GM19351 (cell line): ENCODE measurements around the gene FCHO1.
"Not testable (repeated sequence)": the region's sequence is repeated elsewhere in the genome, so short reads cannot be mapped to it uniquely, and the experiment has no call there.

ENCODE experiments used
- ATAC-seq: cut with Tn5 transposase; IDR thresholded peaks from one replicate; pipeline ENCODE4 v1.9.1; 2021; ENCODE audit warnings: mild to moderate bottlenecking, moderate library complexity; ENCODE audit not compliant: unreplicated experiment

The FCHO1 gene

GRCh38 chr19:17790059-17790780 is 38.9 kb downstream of the FCHO1 start:
- no peak for ATAC-seq

- ATAC-seq, result no peak
Measured at GRCh38 chr19:17794412-17794730, 43.1 kb downstream of the FCHO1 start.

GRCh38 chr19:17794731-17795494 is 43.6 kb downstream of the FCHO1 start, which contains the start of gene B3GNT3:
B3GNT3 (plus strand) TSS chr19:17795138; CDS start chr19:17807808, 12,670 bp downstream.
- ATAC-seq, result no peak

GRCh38 chr19:17795495-17795856 is 44.2 kb downstream of the FCHO1 start:
- no peak for ATAC-seq

- ATAC-seq, result no peak
Measured at GRCh38 chr19:17796013-17796837, 44.9 kb downstream of the FCHO1 start.

- ATAC-seq, result no peak
Measured at GRCh38 chr19:17796838-17797423, 45.7 kb downstream of the FCHO1 start.

- no peak for ATAC-seq
Measured at GRCh38 chr19:17797424-17798201, 46.3 kb downstream of the FCHO1 start.

GRCh38 chr19:17798599-17798998 is 47.3 kb downstream of the FCHO1 start:
- ATAC-seq, result not testable (repeated sequence)

GRCh38 chr19:17802137-17802858 is 51.0 kb downstream of the FCHO1 start:
- ATAC-seq, result no peak

- no peak for ATAC-seq
Measured at GRCh38 chr19:17803264-17803896, 52.1 kb downstream of the FCHO1 start.

- no peak for ATAC-seq
Measured at GRCh38 chr19:17805427-17805826, 54.1 kb downstream of the FCHO1 start.

- no peak for ATAC-seq
Measured at GRCh38 chr19:17806945-17807344, 55.7 kb downstream of the FCHO1 start.

- no peak for ATAC-seq
Measured at GRCh38 chr19:17807731-17808316, 56.5 kb downstream of the FCHO1 start.

GRCh38 chr19:17811103-17811502 is 59.8 kb downstream of the FCHO1 start:
- ATAC-seq, result no peak

- no peak for ATAC-seq
Measured at GRCh38 chr19:17811681-17812080, 60.4 kb downstream of the FCHO1 start.

- ATAC-seq, result no peak
Measured at GRCh38 chr19:17812099-17812498, 60.8 kb downstream of the FCHO1 start.

GRCh38 chr19:17817668-17818363 is 66.5 kb downstream of the FCHO1 start:
- ATAC-seq, result no peak

- ATAC-seq, result no peak
Measured at GRCh38 chr19:17821190-17821589, 69.9 kb downstream of the FCHO1 start, which contains the start of gene INSL3. INSL3 (minus strand) TSS chr19:17821519; CDS start chr19:17821506, 13 bp downstream.
